Heart left ventricle (tissue), 16 donors: Measurements from ENCODE around the gene MAP4K2. TPM values are rescaled to one million over a fixed set of nuclear protein-coding genes. Genes with fewer than 3 reads are reported as not detected.

ENCODE experiments used
- ATAC-seq, 4 donors: fragments of 200-7000 bp; cut with Tn5 transposase; one replicate each; pipeline ENCODE4 v1.9.1; 2020 to 2022; ENCODE audit warnings: moderate library complexity in 4 of 4, mild to moderate bottlenecking in 3 of 4, moderate number of reproducible peaks in 1 of 4
- DNase-seq, 5 donors: peaks; one replicate each; pipeline ENCODE4 v3.0.0-alpha.2; 2020
- H3K27ac ChIP-seq, 12 donors: fragments of 200-600 bp; sonication (generic) in 4 of 12; one replicate each; pipeline versions ENCODE4 v1.5.0 to v1.8.0; 2016 to 2022; ENCODE audit warnings: mild to moderate bottlenecking in 2 of 12
- H3K27me3 ChIP-seq, 9 donors: fragments of 200-600 bp; sonication (generic) in 2 of 9; one replicate each; pipeline versions ENCODE4 v1.5.1 to v1.8.0; 2016 to 2022; ENCODE audit warnings: mild to moderate bottlenecking in 3 of 9
- H3K36me3 ChIP-seq, 9 donors: fragments of 200-600 bp; sonication (generic) in 2 of 9; one replicate each; pipeline versions ENCODE4 v1.5.0 to v1.8.0; 2018 to 2022; ENCODE audit warnings: mild to moderate bottlenecking in 2 of 9
- H3K4me1 ChIP-seq, 12 donors: fragments of 200-600 bp; sonication (generic) in 4 of 12; one replicate each; pipeline versions ENCODE4 v1.5.0 to v1.8.0; 2016 to 2022; ENCODE audit warnings: mild to moderate bottlenecking in 3 of 12
- H3K4me3 ChIP-seq, 12 donors: fragments of 200-600 bp; sonication (generic) in 4 of 12; one replicate each; pipeline versions ENCODE4 v1.5.0 to v1.8.0; 2017 to 2022; ENCODE audit warnings: mild to moderate bottlenecking in 9 of 12, moderate library complexity in 4 of 12
- H3K9me3 ChIP-seq, 12 donors: fragments of 200-600 bp; sonication (generic) in 4 of 12; one replicate each; pipeline versions ENCODE4 v1.5.0 to v1.8.0; 2016 to 2022; ENCODE audit warnings: mild to moderate bottlenecking in 1 of 12
- CTCF ChIP-seq, 12 donors: fragments of 200-600 bp; sonication (generic) in 4 of 12; IDR thresholded peaks; one replicate each; pipeline versions ENCODE4 v1.5.0 to v1.8.0; 2018 to 2022; ENCODE audit warnings: antibody characterized with exemption in 12 of 12, mild to moderate bottlenecking in 5 of 12
- POLR2A ChIP-seq, 2 donors: fragments of 450-650 bp; IDR thresholded peaks; one replicate each; pipeline ENCODE4 v1.6.1; 2017; ENCODE audit warnings: antibody characterized with exemption in 2 of 2, mild to moderate bottlenecking in 2 of 2, moderate library complexity in 2 of 2
- whole genome bisulfite sequencing, 4 donors: extraction: QIAGEN DNeasy Blood & Tissue Kit in 2 of 4; methylation state at CpG; one replicate each; pipeline versions ENCODE4 v1.1.5 to v1.1.7; 2013 to 2018; 5-methylcytosine and 5-hydroxymethylcytosine counted together
- intact Hi-C, 10 donors: fragments of 100-400 bp; cut with DNase I; formaldehyde crosslinking; loops; one replicate each; pipeline versions ENCODE4 v1.11.1 to v1.14.2; 2022
- polyA plus RNA-seq, 2 donors: library from polyadenylated mRNA; stranded (reverse); fragments of 200-250 nt; gene quantifications; one replicate each; pipeline ENCODE4 v1.2.3, GENCODE V29; 2013
- total RNA-seq, 9 donors: library from RNA; depleted of rRNA in 2 of 9; stranded (reverse); fragments of >200 nt in 2 of 9; fragmentation: NEBNext Ultra II Directional in 3 of 9; extraction: Animal tissue kit (Norgen Biotek cat#: 25700) in 3 of 9; gene quantifications; one replicate each; pipeline versions ENCODE4 v1.1.0 to v1.2.4, GENCODE V29; 2016 to 2023
- donor health status: ischemic (EF 13 %, LVEDD 7.1; RV severe dilation, severe dysfunction).
- donor health status: healthy with polysubstance abuse.
- donor health status: DM: no; HTN: yes; CAD: no.
- donor health status: DM: no; HTN: no; CAD: no.
- donor health status: ischemic (EF 25% LVEDD 6.9; RV normal size, moderate dysfunction).
- donor health status: ischemic (EF 25% LVEDD 5.7; RV mildly dilated, moderate dysfunction).
- donor health status: healthy.
- donor health status: DM: yes; HTN: yes; CAD: no.
- donor health status: ischemic (EF 35%, LVEDD 5.7; RV mildly dilated, moderate dysfunction).
- donor health status: nonischemic (EF 11% LVEDD 7.7; RV severe dilation, severe dysfunction).
- donor health status: DM: yes; HTN: yes; CAD: no.
- donor health status: PGD.
- donor health status: ischemic (EF 29% LVEDD 5.4; RV normal size, mild dysfunction).
- donor health status: nonischemic (EF 23%, LVEDD 6.1; RV moderate dilation, normal function).

The MAP4K2 gene
- total and polyA plus RNA-seq, 11 donors: 7.0 to 27.5 (median 8.6) TPM

DNA sequence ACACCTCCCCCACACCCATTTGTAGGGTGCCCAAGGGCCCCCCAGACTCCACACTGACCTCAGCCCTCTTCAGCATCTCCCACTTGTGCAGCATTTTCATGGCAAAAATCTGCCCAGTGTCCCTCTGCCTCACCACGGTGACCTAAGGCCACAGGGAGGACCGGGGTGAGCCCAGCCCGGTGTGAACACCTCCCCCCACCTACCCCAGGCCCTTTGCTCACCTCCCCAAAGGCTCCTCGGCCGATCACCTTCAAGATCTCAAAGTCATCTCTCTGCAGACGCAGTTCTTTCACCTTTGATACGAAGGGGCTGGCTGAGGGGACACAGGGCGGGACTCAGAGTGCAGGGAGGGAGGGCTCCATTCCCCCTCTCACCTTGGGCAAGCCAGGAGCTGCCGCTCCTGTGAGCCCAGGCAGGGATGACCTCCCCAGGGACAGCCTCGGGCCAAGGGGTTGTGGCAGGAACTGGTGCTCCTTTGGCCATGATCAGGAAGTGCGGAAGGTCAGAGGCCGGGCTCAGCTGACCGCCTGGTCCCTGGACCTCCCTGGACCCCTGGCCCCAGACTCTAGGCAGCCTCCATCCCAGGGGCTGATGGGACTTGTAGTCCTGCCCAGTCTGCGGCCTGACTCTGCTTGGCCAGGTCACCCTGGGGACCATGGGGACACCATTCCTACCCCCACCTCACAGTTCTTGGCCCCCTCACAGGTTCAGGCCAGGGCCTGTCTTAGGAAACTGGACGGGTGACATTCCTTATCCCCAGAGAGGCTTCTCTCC is 38.8 kb upstream of the MAP4K2 start:
- TF ChIP-seq CTCF (IDR thresholded peaks at IDR 0.05) (no peak), POLR2A (IDR thresholded peaks at IDR 0.05) (no peak)
- DNase-seq (no peak), ATAC-seq (no peak)
- Histone ChIP-seq H3K27ac (no peak overlapping the region), H3K4me1 (peaks cover 0 to 13% (median 6%) of the 10 kb centered on the region in 12 donors), H3K27me3 (peaks cover 0 to 4% (median 0%) of the 10 kb centered on the region in 9 donors), H3K36me3 (no peaks in the 10 kb centered on the region), H3K9me3 (no peaks in the 10 kb centered on the region), H3K4me3 (no peak overlapping the region)
- intact Hi-C loops: loop anchor here in 8 of 10 donors (5.0 to 10.0 kb wide), 5 partner anchors 153 to 273 kb away; partner anchors contain the start of genes ARL2 (in 4 of the 8), TM7SF2 (in 2 of the 8), ZNHIT2 (in 2 of the 8) and BATF2 (in 1 of the 8)
- 89 to 96% (median 91%) methylated on average over 8 to 15 of the region's 15 CpGs for WGBS, 4 donors

- no peak for DNase-seq
- TF ChIP-seq POLR2A (IDR thresholded peaks at IDR 0.05) (no peak), CTCF (IDR thresholded peaks at IDR 0.05) (no peak)
- H3K9me3 ChIP-seq: no peaks in the 10 kb centered on the region
- 89 to 92% (median 89%) methylated on average over 7 to 24 of the region's 24 CpGs for WGBS, 4 donors
- no peaks in the 10 kb centered on the region for H3K36me3 ChIP-seq
- no peak for ATAC-seq
- H3K4me1 ChIP-seq: peaks cover 0 to 12% (median 6%) of the 10 kb centered on the region in 12 donors
- peaks cover 0 to 4% (median 0%) of the 10 kb centered on the region in 9 donors for H3K27me3 ChIP-seq
- intact Hi-C loops: loop anchor here in 8 of 10 donors (5.0 to 10.0 kb wide), 5 partner anchors 155 to 275 kb away; partner anchors contain the start of genes ARL2 (in 4 of the 8), TM7SF2 (in 2 of the 8), ZNHIT2 (in 2 of the 8) and BATF2 (in 1 of the 8)
- H3K27ac ChIP-seq: no peak overlapping the region
- H3K4me3 ChIP-seq: no peak overlapping the region
These were observed 37.1 kb upstream of the MAP4K2 start for GRCh38 chr11:64839887-64840782.

- Histone ChIP-seq H3K4me1 (peaks cover 0 to 4% (median under 1%) of the 10 kb centered on the region in 12 donors), H3K27ac (no peak overlapping the region), H3K27me3 (no peaks in the 10 kb centered on the region), H3K4me3 (no peak overlapping the region), H3K36me3 (no peaks in the 10 kb centered on the region), H3K9me3 (no peaks in the 10 kb centered on the region)
- DNase-seq (no peak), ATAC-seq (no peak)
- no peak for TF ChIP-seq POLR2A (IDR thresholded peaks at IDR 0.05)
- no peak for TF ChIP-seq CTCF (IDR thresholded peaks at IDR 0.05)
- intact Hi-C loops: no loop called here
- 89 to 91% (median 91%) methylated on average over 9 to 13 of the region's 13 CpGs for WGBS, 4 donors
These were observed 36.3 kb upstream of the MAP4K2 start for GRCh38 chr11:64839335-64839734.
